Measurements from ENCODE around the gene PFDN6. TPM values are rescaled to one million over a fixed set of nuclear protein-coding genes. Genes with fewer than 3 reads are reported as not detected.

The PFDN6 gene
- total and polyA plus RNA-seq, 10 of the 15 experiments (the other 5 are each of a cell fraction or from before 2014, with no cell fraction given), result 3.1 to 168 (median 82.6) TPM

GRCh38 chr6:33288921-33289783 lies at the start of gene PFDN6, which contains the start of gene WDR46 (continued):
- TF ChIP-seq ZBTB11 (CRISPR knock-in tag; IDR thresholded peaks at IDR 0.05) (no peak), SREBF1 (IDR thresholded peaks at IDR 0.05; ENCODE audit: low read length) (peak; percentile 83), MTA3 (IDR thresholded peaks at IDR 0.05; ENCODE audit: borderline replicate concordance, low read length) (no peak), EP300 (IDR thresholded peaks at IDR 0.05; ENCODE audit: borderline replicate concordance in 1 of 2, control insufficient read depth in 1 of 2, low read depth in 2 of 2, low read length in 2 of 2) (no peak), PBX3 (IDR thresholded peaks at IDR 0.05; ENCODE audit: insufficient replicate concordance, low read depth, low read length) (no peak), LARP7 (IDR thresholded peaks at IDR 0.05) (0 out of 2 replicates have a peak, but pooled peaks have one; percentile 12), BCL3 (IDR thresholded peaks at IDR 0.05; ENCODE audit: borderline replicate concordance, insufficient read depth, low read depth, low read length, poor library complexity, severe bottlenecking) (no peak), ZNF207 (IDR thresholded peaks at IDR 0.05; ENCODE audit: borderline replicate concordance) (peak; percentile 88; the same call in 1 of the 2 replicates), BCL11A (IDR thresholded peaks at IDR 0.05; ENCODE audit: low read depth, low read length) (no peak), KDM1A (IDR thresholded peaks at IDR 0.05; ENCODE audit: borderline replicate concordance) (no peak), KLF5 (IDR thresholded peaks at IDR 0.05; ENCODE audit: partially characterized antibody) (peak; percentile 68), PAX8 (IDR thresholded peaks at IDR 0.05) (no peak), FOS (IDR thresholded peaks at IDR 0.05; ENCODE audit: borderline replicate concordance, extremely low read depth, insufficient read length) (no peak), MLLT1 (IDR thresholded peaks at IDR 0.05) (no peak), ETV6 (conservative IDR thresholded peaks at IDR 0.05 in 1 of 2, IDR thresholded peaks at IDR 0.05 in 1 of 2; ENCODE audit: borderline replicate concordance in 1 of 2, low read depth in 1 of 2) (peak in 1 of 2 experiments; percentile 28; a peak in 1 of 4 replicates), ELK1 (IDR thresholded peaks at IDR 0.05; ENCODE audit: low read depth, low read length) (peak; percentile 60; the same call in 1 of the 2 replicates), NFIC (IDR thresholded peaks at IDR 0.05; ENCODE audit: low read depth, low read length) (peak; percentile 49; the same call in 1 of the 2 replicates), MEF2A (IDR thresholded peaks at IDR 0.05; ENCODE audit: insufficient read depth, low read depth, low read length) (no peak)
